ENCODE data around the gene NXT1.

The NXT1 gene

GRCh38 chr20:23399568-23400241, 49.1 kb downstream of the NXT1 start:
- Histone ChIP-seq H3K79me1 (ENCODE audit: low read depth, low read length) (no peaks in the 10 kb centered on the region), H3K4ac (ENCODE audit: low read length) (no peak overlapping the region), H2BK5ac (ENCODE audit: low read length) (no peak overlapping the region), H3K4me2 (ENCODE audit: insufficient read depth, low read length, poor library complexity, severe bottlenecking) (no peak overlapping the region), H2BK15ac (ENCODE audit: low read length) (no peak overlapping the region), H3K14ac (ENCODE audit: low read length) (no peak overlapping the region), H3K4me3 (ENCODE audit: low read length in 2 of 2) (no peak overlapping the region), H3K9ac (ENCODE audit: low read depth, low read length, poor library complexity) (no peak overlapping the region), H2AFZ (ENCODE audit: low read length) (no peak overlapping the region), H2BK120ac (ENCODE audit: low read depth, low read length) (no peak overlapping the region), H3K9me3 (replicated peaks in 1 of 2; ENCODE audit: control insufficient read depth in 2 of 2, insufficient read depth in 1 of 2, low read depth in 1 of 2, low read length in 2 of 2) (no peaks in the 10 kb centered on the region), H4K8ac (ENCODE audit: low read depth, low read length) (no peak overlapping the region), H3K23ac (ENCODE audit: low read depth, low read length, poor library complexity) (no peak overlapping the region), H3K27ac (replicated peaks; ENCODE audit: low read length) (no peak overlapping the region), H2BK12ac (ENCODE audit: low read length) (no peak overlapping the region), H3K4me1 (ENCODE audit: control insufficient read depth in 2 of 2, insufficient read depth in 1 of 2, low read depth in 1 of 2, low read length in 2 of 2) (no peaks in the 10 kb centered on the region), H2AK5ac (ENCODE audit: low read depth, low read length) (no peak overlapping the region), H3K36me3 (replicated peaks in 1 of 2; ENCODE audit: control insufficient read depth in 2 of 2, insufficient read depth in 2 of 2, low read length in 2 of 2) (peaks cover 5 to 35% of the 10 kb centered on the region in 2 donors), H3K27me3 (ENCODE audit: control insufficient read depth in 3 of 3, insufficient read depth in 3 of 3, low read depth in 1 of 3, low read length in 3 of 3) (no peaks in the 10 kb centered on the region), H3K18ac (ENCODE audit: low read length) (no peak overlapping the region), H4K91ac (ENCODE audit: low read depth, low read length, poor library complexity) (no peak overlapping the region)
- no peak for DNase-seq (ENCODE audit: low spot score)
- WGBS, 2 donors (ENCODE audit: extremely low coverage in 2 of 2, insufficient read length in 2 of 2, insufficient replicate concordance in 1 of 2), result no CpG with 5 or more reads among the region's 6 CpGs

GRCh38 chr20:23401051-23401450, 50.5 kb downstream of the NXT1 start:
- peaks cover 2 to 23% of the 10 kb centered on the region in 2 donors for H3K36me3 ChIP-seq (replicated peaks in 1 of 2; ENCODE audit: control insufficient read depth in 2 of 2, insufficient read depth in 2 of 2, low read length in 2 of 2)
- no peaks in the 10 kb centered on the region for H3K79me1 ChIP-seq (ENCODE audit: low read depth, low read length)
- no peak overlapping the region for H2AK5ac ChIP-seq (ENCODE audit: low read depth, low read length)
- no peak overlapping the region for H4K91ac ChIP-seq (ENCODE audit: low read depth, low read length, poor library complexity)
- H3K18ac ChIP-seq (ENCODE audit: low read length), result no peak overlapping the region
- H3K27me3 ChIP-seq (ENCODE audit: control insufficient read depth in 3 of 3, insufficient read depth in 3 of 3, low read depth in 1 of 3, low read length in 3 of 3), result no peaks in the 10 kb centered on the region
- no peak overlapping the region for H2AFZ ChIP-seq (ENCODE audit: low read length)
- H3K4me1 ChIP-seq (ENCODE audit: control insufficient read depth in 2 of 2, insufficient read depth in 1 of 2, low read depth in 1 of 2, low read length in 2 of 2), result no peaks in the 10 kb centered on the region
- H3K4me3 ChIP-seq (ENCODE audit: low read length in 2 of 2), result no peak overlapping the region
- no peak overlapping the region for H3K4ac ChIP-seq (ENCODE audit: low read length)
- no peak overlapping the region for H2BK120ac ChIP-seq (ENCODE audit: low read depth, low read length)
- WGBS, 2 donors (ENCODE audit: extremely low coverage in 2 of 2, insufficient read length in 2 of 2, insufficient replicate concordance in 1 of 2), result no CpG with 5 or more reads among the region's 5 CpGs
- H2BK15ac ChIP-seq (ENCODE audit: low read length), result no peak overlapping the region
- H3K9ac ChIP-seq (ENCODE audit: low read depth, low read length, poor library complexity), result no peak overlapping the region
- H3K23ac ChIP-seq (ENCODE audit: low read depth, low read length, poor library complexity), result no peak overlapping the region
- H3K9me3 ChIP-seq (replicated peaks in 1 of 2; ENCODE audit: control insufficient read depth in 2 of 2, insufficient read depth in 1 of 2, low read depth in 1 of 2, low read length in 2 of 2), result no peaks in the 10 kb centered on the region
- no peak overlapping the region for H2BK12ac ChIP-seq (ENCODE audit: low read length)
- no peak overlapping the region for H2BK5ac ChIP-seq (ENCODE audit: low read length)
- H3K4me2 ChIP-seq (ENCODE audit: insufficient read depth, low read length, poor library complexity, severe bottlenecking), result no peak overlapping the region
- H3K14ac ChIP-seq (ENCODE audit: low read length), result no peak overlapping the region
- no peak for DNase-seq (ENCODE audit: low spot score)
- no peak overlapping the region for H3K27ac ChIP-seq (replicated peaks; ENCODE audit: low read length)
- H4K8ac ChIP-seq (ENCODE audit: low read depth, low read length), result no peak overlapping the region

DNA sequence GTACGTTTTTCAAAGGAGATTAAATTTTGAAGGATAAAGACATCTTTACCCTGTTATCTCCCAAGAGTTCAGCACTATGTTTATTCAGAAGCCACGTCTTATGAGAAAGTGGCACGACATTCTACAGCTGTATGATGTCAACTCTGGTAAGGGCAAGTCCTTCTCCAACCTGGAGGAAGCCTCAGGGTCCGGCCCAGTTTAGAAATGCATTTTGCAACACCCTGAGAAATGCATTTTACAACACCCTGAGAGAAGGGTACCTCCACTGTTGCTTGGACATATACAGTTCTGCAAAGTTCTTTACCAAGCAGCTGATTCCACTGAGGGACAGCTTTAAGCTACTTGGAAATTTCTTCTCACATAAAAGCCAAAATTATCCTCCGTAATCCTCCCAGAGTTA, 53.2 kb downstream of the NXT1 start:
- Histone ChIP-seq H3K4me3 (ENCODE audit: low read length in 2 of 2) (no peak overlapping the region), H2BK5ac (ENCODE audit: low read length) (no peak overlapping the region), H2AFZ (ENCODE audit: low read length) (no peak overlapping the region), H4K8ac (ENCODE audit: low read depth, low read length) (no peak overlapping the region), H3K79me1 (ENCODE audit: low read depth, low read length) (no peaks in the 10 kb centered on the region), H3K36me3 (replicated peaks in 1 of 2; ENCODE audit: control insufficient read depth in 2 of 2, insufficient read depth in 2 of 2, low read length in 2 of 2) (peaks cover 2 to 23% of the 10 kb centered on the region in 2 donors), H2BK15ac (ENCODE audit: low read length) (no peak overlapping the region), H4K91ac (ENCODE audit: low read depth, low read length, poor library complexity) (no peak overlapping the region), H3K9me3 (replicated peaks in 1 of 2; ENCODE audit: control insufficient read depth in 2 of 2, insufficient read depth in 1 of 2, low read depth in 1 of 2, low read length in 2 of 2) (no peaks in the 10 kb centered on the region), H3K14ac (ENCODE audit: low read length) (no peak overlapping the region), H3K18ac (ENCODE audit: low read length) (no peak overlapping the region), H3K4me2 (ENCODE audit: insufficient read depth, low read length, poor library complexity, severe bottlenecking) (no peak overlapping the region), H3K9ac (ENCODE audit: low read depth, low read length, poor library complexity) (no peak overlapping the region), H3K23ac (ENCODE audit: low read depth, low read length, poor library complexity) (no peak overlapping the region), H3K4me1 (ENCODE audit: control insufficient read depth in 2 of 2, insufficient read depth in 1 of 2, low read depth in 1 of 2, low read length in 2 of 2) (no peaks in the 10 kb centered on the region), H3K27me3 (ENCODE audit: control insufficient read depth in 3 of 3, insufficient read depth in 3 of 3, low read depth in 1 of 3, low read length in 3 of 3) (no peaks in the 10 kb centered on the region), H2BK12ac (ENCODE audit: low read length) (no peak overlapping the region), H2AK5ac (ENCODE audit: low read depth, low read length) (no peak overlapping the region), H3K4ac (ENCODE audit: low read length) (no peak overlapping the region), H3K27ac (replicated peaks; ENCODE audit: low read length) (no peak overlapping the region), H2BK120ac (ENCODE audit: low read depth, low read length) (no peak overlapping the region)
- no CpG with 5 or more reads among the region's 5 CpGs for WGBS, 2 donors (ENCODE audit: extremely low coverage in 2 of 2, insufficient read length in 2 of 2, insufficient replicate concordance in 1 of 2)
- DNase-seq (ENCODE audit: low spot score), result no peak

GRCh38 chr20:23404196-23404595, 53.6 kb downstream of the NXT1 start:
- Histone ChIP-seq H3K14ac (ENCODE audit: low read length) (no peak overlapping the region), H2BK12ac (ENCODE audit: low read length) (no peak overlapping the region), H3K4me1 (ENCODE audit: control insufficient read depth in 2 of 2, insufficient read depth in 1 of 2, low read depth in 1 of 2, low read length in 2 of 2) (no peaks in the 10 kb centered on the region), H3K18ac (ENCODE audit: low read length) (no peak overlapping the region), H2BK120ac (ENCODE audit: low read depth, low read length) (no peak overlapping the region), H4K91ac (ENCODE audit: low read depth, low read length, poor library complexity) (no peak overlapping the region), H4K8ac (ENCODE audit: low read depth, low read length) (no peak overlapping the region), H3K79me1 (ENCODE audit: low read depth, low read length) (no peaks in the 10 kb centered on the region), H3K9ac (ENCODE audit: low read depth, low read length, poor library complexity) (no peak overlapping the region), H3K27ac (replicated peaks; ENCODE audit: low read length) (no peak overlapping the region), H2BK15ac (ENCODE audit: low read length) (no peak overlapping the region), H3K4me2 (ENCODE audit: insufficient read depth, low read length, poor library complexity, severe bottlenecking) (no peak overlapping the region), H3K36me3 (replicated peaks in 1 of 2; ENCODE audit: control insufficient read depth in 2 of 2, insufficient read depth in 2 of 2, low read length in 2 of 2) (peaks cover 2 to 23% of the 10 kb centered on the region in 2 donors), H2BK5ac (ENCODE audit: low read length) (no peak overlapping the region), H3K4me3 (ENCODE audit: low read length in 2 of 2) (no peak overlapping the region), H2AK5ac (ENCODE audit: low read depth, low read length) (no peak overlapping the region), H3K4ac (ENCODE audit: low read length) (no peak overlapping the region), H3K27me3 (ENCODE audit: control insufficient read depth in 3 of 3, insufficient read depth in 3 of 3, low read depth in 1 of 3, low read length in 3 of 3) (no peaks in the 10 kb centered on the region), H3K23ac (ENCODE audit: low read depth, low read length, poor library complexity) (no peak overlapping the region), H3K9me3 (replicated peaks in 1 of 2; ENCODE audit: control insufficient read depth in 2 of 2, insufficient read depth in 1 of 2, low read depth in 1 of 2, low read length in 2 of 2) (no peaks in the 10 kb centered on the region), H2AFZ (ENCODE audit: low read length) (no peak overlapping the region)
- WGBS, 2 donors (ENCODE audit: extremely low coverage in 2 of 2, insufficient read length in 2 of 2, insufficient replicate concordance in 1 of 2), result no CpG with 5 or more reads among the region's 3 CpGs
- DNase-seq (ENCODE audit: low spot score), result no peak
